Cardiac fibroblast (primary cell): ENCODE data around the gene UGT1A7.
"Not testable (repeated sequence)": the region's sequence is repeated elsewhere in the genome, so short reads cannot be mapped to it uniquely, and the experiment has no call there.

Source experiments
- DNase-seq, 2 donors: peaks; one replicate each; pipeline versions ENCODE4 v3.0.0 to v3.0.0-alpha.2; 2010; ENCODE audit warnings: low read depth in 2 of 2
- H3K4me3 ChIP-seq, 2 donors: replicated peaks in 1 of 2; 1 replicate in 1 of 2; 2 replicates in 1 of 2; pipeline ENCODE4 v1.5.1; 2011; ENCODE audit warnings: low read depth in 2 of 2, low read length in 2 of 2, mild to moderate bottlenecking in 2 of 2, moderate library complexity in 1 of 2
- TF ChIP-seq, protein P1 (sequence below): IDR thresholded peaks from one replicate; pipeline ENCODE4 v1.5.1; 2011; ENCODE audit warnings: low read depth, mild to moderate bottlenecking, low read length, inconsistent platforms

UGT1A7 gene

DNA sequence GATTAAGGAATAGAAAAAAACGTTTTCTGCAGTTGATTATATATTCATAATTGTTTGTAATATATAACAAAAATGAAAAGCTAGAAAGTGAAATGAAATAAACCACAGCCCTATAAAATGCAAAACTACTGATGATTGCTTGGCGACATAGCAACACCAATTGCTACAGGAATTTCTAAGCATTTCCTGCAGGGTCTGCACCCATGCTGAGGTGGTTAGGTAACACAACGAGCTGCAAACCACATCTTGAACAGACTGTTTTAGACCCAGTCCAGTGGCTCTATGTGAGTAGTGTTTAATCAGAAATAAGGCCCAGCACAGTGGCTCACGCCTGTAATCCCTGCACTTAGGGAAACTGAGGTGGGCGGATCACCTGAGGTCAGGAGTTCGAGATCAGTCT is 27.2 kb upstream of the UGT1A7 start:
- DNase-seq, result no peak
- no peak overlapping the region for H3K4me3 ChIP-seq
- TF ChIP-seq, protein P1, sequence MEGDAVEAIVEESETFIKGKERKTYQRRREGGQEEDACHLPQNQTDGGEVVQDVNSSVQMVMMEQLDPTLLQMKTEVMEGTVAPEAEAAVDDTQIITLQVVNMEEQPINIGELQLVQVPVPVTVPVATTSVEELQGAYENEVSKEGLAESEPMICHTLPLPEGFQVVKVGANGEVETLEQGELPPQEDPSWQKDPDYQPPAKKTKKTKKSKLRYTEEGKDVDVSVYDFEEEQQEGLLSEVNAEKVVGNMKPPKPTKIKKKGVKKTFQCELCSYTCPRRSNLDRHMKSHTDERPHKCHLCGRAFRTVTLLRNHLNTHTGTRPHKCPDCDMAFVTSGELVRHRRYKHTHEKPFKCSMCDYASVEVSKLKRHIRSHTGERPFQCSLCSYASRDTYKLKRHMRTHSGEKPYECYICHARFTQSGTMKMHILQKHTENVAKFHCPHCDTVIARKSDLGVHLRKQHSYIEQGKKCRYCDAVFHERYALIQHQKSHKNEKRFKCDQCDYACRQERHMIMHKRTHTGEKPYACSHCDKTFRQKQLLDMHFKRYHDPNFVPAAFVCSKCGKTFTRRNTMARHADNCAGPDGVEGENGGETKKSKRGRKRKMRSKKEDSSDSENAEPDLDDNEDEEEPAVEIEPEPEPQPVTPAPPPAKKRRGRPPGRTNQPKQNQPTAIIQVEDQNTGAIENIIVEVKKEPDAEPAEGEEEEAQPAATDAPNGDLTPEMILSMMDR, result no peak

DNA sequence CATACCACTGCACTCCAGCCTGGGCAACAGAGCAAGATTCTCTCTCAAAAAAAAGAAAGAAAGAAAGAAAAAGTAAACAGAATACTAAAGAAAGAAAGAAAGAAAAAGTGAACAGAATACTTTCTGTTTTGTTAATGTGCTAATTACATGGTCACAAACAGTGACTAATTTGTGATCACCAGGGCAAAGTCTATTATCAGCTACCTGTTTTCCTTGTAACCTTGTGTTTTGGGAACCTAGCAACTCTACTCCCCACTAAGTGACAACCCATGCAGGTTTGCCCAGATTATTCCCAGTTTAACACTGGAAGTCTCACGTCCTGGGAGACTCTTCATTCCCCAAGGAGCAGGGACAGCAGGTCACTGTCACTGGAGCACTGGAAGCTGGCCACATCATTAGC is 26.7 kb upstream of the UGT1A7 start:
- no peak overlapping the region for H3K4me3 ChIP-seq
- no peak for DNase-seq
- TF ChIP-seq, protein P1, result no peak

DNA sequence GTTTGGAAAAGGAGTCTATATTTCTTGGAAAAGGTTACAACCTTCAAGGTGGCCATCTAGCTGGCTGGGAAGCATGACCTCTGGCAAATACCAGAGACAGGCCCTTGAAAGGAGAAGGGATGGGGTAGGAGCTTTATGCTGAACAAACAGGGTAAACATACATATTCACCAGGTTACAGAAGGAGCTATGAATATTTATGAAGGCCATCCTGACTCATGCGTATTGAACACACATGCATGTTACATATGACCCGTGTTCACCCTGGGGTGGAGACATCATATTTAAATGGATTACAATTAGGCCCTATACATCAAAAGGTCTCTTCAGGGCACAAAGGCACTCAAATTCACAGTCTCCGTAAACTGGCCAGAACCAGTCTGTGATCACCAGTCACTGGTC is 25.8 kb upstream of the UGT1A7 start:
- not testable (repeated sequence) for DNase-seq, H3K4me3 ChIP-seq

DNA sequence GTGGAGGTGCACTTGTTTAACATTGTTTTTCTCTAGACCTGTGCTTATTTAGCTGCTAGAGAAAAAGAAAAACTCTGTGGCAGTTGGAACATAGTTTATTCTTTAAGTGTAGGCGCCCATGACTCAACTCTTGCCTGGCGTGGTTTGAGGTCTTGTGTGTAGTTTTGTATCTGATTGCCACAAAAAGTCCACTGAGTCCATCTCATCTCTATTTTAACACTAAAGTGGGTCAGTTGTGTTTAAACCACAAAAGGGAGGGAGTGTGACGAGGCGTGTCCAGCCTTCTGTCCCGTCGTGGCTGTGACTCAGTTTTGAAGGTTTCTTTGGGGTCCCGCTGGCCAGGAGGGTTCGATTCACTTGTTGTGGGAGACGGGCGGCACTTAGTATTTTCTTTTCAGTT is 25.3 kb upstream of the UGT1A7 start:
- no peak for DNase-seq
- H3K4me3 ChIP-seq, result no peak overlapping the region
- TF ChIP-seq, protein P1, result no peak

DNA sequence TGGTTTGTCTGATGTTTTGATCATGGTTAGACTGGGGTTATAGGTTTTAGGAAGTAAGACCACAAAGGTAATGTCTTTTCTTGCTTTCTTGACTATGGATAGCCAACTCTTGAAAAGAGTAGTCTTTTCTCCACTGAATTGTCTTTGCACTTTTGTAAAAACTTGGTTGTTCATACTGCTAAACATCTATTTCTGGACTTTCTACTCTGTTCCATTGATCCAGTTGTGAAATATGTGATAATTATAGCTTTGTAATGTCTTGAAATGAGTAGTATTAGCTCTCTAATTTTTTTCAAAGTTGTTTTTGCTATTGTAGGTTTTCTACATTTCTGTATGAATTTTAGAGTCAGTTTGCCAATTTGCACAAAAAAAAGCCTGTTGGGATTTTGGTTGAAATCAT is 23.1 kb upstream of the UGT1A7 start:
- DNase-seq, result no peak
- TF ChIP-seq, protein P1, result no peak
- no peak overlapping the region for H3K4me3 ChIP-seq

DNA sequence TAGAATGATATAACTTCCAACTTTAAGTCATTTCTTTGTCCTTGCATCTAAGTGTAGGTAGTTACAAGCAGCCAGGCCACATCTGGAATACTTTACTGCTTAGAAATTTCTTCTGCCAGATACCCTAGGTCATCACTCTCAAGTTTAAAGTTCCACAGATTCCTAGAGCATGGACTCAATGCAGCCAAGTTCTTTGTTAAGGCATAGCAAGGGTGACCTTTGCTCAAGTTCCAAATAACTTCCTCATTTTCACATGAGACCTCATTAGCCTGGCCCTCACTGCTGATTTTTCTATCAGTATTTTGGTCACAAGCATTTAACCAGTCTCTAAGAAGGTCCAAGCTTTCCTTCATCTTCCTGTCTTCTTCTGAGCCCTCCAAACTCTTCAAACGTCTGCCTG is 17.8 kb upstream of the UGT1A7 start:
- no peak for DNase-seq
- no peak overlapping the region for H3K4me3 ChIP-seq
- TF ChIP-seq, protein P1, result no peak

DNA sequence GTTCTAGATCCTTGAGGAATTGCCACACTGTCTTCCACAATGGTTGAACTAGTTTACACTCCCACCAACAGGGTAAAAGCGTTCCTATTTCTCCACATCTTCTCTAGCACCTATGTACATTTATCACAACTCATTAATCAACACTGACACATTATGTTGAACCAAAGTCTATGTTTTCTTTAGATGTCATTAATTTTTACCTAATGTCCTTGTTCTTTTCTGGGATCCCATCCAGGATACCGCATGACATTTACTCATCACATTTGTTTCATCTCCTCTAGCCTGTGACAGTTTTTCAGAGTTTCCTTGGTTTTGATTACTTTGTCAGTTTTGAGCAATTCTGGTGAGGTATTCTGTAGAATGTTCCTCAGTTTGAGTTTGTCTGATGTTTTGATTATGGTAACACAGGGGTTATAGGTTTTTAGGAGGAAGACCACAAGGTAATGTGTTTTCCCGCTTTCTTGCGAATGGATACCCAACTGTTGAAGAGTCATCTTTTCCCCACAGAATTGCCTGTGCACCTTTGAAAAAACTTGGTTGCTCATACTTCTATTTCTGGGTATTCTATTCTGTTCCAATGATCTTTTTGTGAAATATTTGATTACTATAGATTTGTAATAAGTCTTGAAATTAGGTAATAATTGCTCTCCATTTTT is 13.0 kb upstream of the UGT1A7 start:
- H3K4me3 ChIP-seq, result no peak overlapping the region
- no peak for DNase-seq
- TF ChIP-seq, protein P1, result no peak
